ENCODE measurements around the gene RNF115.
"Not testable (repeated sequence)": the region's sequence is repeated elsewhere in the genome, so short reads cannot be mapped to it uniquely, and the experiment has no call there.

The RNF115 gene

DNA sequence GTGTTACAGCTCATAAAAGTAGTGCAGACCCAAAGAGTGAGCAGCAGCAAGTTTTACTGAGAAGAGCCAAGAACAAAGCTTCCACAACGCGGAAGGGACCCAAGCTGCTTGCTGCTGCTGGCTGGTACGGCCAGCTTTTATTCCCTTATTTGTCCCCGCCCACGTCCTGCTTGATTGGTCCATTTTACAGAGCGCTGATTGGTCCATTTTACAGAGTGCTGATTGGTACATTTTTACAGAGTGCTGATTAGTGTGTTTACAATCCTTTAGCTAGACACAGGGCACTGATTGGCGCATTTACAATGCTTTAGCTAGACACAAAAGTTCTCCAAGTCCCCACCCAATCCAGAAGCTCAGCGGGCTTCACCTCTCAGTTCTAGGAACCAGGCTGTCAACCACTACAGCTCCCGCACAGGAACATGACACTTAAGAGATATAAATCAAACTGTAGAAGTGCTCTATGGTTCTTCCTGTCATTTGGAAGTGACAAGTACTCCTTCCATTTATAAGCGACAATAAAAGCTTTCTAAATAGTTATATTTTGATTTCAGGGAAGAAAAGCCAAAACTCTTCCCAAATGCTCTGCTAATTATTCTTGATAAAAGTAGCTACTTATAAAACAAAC is 28.5 kb downstream of the RNF115 start:
- H3K4me1 Mint-ChIP-seq, result no peaks in the 10 kb centered on the region
- TF ChIP-seq, protein P1, sequence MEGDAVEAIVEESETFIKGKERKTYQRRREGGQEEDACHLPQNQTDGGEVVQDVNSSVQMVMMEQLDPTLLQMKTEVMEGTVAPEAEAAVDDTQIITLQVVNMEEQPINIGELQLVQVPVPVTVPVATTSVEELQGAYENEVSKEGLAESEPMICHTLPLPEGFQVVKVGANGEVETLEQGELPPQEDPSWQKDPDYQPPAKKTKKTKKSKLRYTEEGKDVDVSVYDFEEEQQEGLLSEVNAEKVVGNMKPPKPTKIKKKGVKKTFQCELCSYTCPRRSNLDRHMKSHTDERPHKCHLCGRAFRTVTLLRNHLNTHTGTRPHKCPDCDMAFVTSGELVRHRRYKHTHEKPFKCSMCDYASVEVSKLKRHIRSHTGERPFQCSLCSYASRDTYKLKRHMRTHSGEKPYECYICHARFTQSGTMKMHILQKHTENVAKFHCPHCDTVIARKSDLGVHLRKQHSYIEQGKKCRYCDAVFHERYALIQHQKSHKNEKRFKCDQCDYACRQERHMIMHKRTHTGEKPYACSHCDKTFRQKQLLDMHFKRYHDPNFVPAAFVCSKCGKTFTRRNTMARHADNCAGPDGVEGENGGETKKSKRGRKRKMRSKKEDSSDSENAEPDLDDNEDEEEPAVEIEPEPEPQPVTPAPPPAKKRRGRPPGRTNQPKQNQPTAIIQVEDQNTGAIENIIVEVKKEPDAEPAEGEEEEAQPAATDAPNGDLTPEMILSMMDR (IDR thresholded peaks at IDR 0.05; ENCODE audit: unreplicated experiment in 3 of 3), result no peak
- H3K9me3 Mint-ChIP-seq, result peaks cover 32% of the 10 kb centered on the region
- H3K4me3 Mint-ChIP-seq, result no peak overlapping the region
- no peaks in the 10 kb centered on the region for H3K27me3 Mint-ChIP-seq (ENCODE audit: low read depth)
- H3K36me3 Mint-ChIP-seq (ENCODE audit: low read depth), result peaks cover 74% of the 10 kb centered on the region
- no peak overlapping the region for H3K27ac Mint-ChIP-seq

- no peak overlapping the region for H3K4me3 Mint-ChIP-seq
- no peaks in the 10 kb centered on the region for H3K27me3 Mint-ChIP-seq (ENCODE audit: low read depth)
Observed at GRCh38 chr1:145792484-145792883, 31.4 kb downstream of the RNF115 start.

DNA sequence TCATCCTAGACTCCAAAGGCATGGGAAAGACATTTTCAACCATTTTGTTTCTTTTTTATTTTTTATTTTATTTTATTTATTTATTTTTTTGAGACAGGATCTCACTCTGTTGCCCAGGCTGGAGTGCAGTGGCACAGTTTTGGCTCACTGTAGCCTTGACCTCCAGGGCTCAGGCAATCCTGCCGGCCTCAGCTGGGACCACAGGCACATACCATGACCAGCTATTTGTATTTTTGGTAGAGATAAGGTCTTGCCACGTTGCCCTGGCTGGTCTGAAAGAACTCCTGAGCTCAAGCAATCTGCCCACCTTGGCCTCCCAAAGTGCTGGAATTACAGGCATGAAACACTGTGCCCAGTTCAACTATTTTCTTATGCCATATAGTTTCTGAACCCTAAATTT is 32.0 kb downstream of the RNF115 start:
- not testable (repeated sequence) for H3K4me3 Mint-ChIP-seq; H3K4me1 Mint-ChIP-seq; H3K27ac Mint-ChIP-seq; H3K27me3 Mint-ChIP-seq (ENCODE audit: low read depth)
- Mint-ChIP-seq H3K36me3 (ENCODE audit: low read depth) (peaks cover 48% of the 10 kb centered on the region), H3K9me3 (peaks cover 14% of the 10 kb centered on the region)

More at GRCh38 chr1:145792484-145792883, 31.4 kb downstream of the RNF115 start:
- no peaks in the 10 kb centered on the region for H3K4me1 Mint-ChIP-seq
- peaks cover 55% of the 10 kb centered on the region for H3K36me3 Mint-ChIP-seq (ENCODE audit: low read depth)
- no peak overlapping the region for H3K27ac Mint-ChIP-seq
- TF ChIP-seq, protein P1 (IDR thresholded peaks at IDR 0.05; ENCODE audit: unreplicated experiment in 3 of 3), result no peak
- peaks cover 19% of the 10 kb centered on the region for H3K9me3 Mint-ChIP-seq

GRCh38 chr1:145788580-145788979 is 35.3 kb downstream of the RNF115 start:
- no peak overlapping the region for H3K27ac Mint-ChIP-seq
- no peaks in the 10 kb centered on the region for H3K9me3 Mint-ChIP-seq
- TF ChIP-seq, protein P1 (IDR thresholded peaks at IDR 0.05; ENCODE audit: unreplicated experiment in 3 of 3), result no peak
- peaks cover 34% of the 10 kb centered on the region for H3K36me3 Mint-ChIP-seq (ENCODE audit: low read depth)
- no peak overlapping the region for H3K4me3 Mint-ChIP-seq
- H3K4me1 Mint-ChIP-seq, result no peaks in the 10 kb centered on the region
- no peaks in the 10 kb centered on the region for H3K27me3 Mint-ChIP-seq (ENCODE audit: low read depth)

DNA sequence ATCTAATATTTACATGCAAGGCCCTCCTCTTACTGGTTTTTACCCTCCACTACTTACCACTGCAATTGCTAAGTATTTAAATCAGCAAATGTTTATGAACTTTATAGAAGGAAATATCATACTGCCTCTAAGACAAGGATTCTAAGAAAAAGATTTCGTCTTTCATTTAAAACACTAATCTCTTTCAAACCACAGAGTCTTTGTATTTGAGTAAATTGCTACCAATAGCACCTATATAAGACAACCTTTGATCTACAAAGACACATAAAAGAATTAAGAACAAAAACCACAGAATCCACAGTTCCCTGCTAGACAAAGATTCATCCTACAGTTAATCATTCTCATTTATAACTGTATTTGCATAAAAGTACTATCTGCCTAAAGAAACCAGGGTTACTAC is 37.6 kb downstream of the RNF115 start:
- H3K9me3 Mint-ChIP-seq, result no peaks in the 10 kb centered on the region
- H3K4me1 Mint-ChIP-seq, result no peaks in the 10 kb centered on the region
- TF ChIP-seq, protein P1 (IDR thresholded peaks at IDR 0.05; ENCODE audit: unreplicated experiment in 3 of 3), result no peak
- no peak overlapping the region for H3K4me3 Mint-ChIP-seq
- no peak overlapping the region for H3K27ac Mint-ChIP-seq
- H3K27me3 Mint-ChIP-seq (ENCODE audit: low read depth), result no peaks in the 10 kb centered on the region
- peaks cover 34% of the 10 kb centered on the region for H3K36me3 Mint-ChIP-seq (ENCODE audit: low read depth)

- TF ChIP-seq, protein P1 (IDR thresholded peaks at IDR 0.05; ENCODE audit: unreplicated experiment in 3 of 3), result no peak
- Mint-ChIP-seq H3K36me3 (ENCODE audit: low read depth) (peaks cover 39% of the 10 kb centered on the region), H3K9me3 (no peaks in the 10 kb centered on the region), H3K27me3 (ENCODE audit: low read depth) (no peaks in the 10 kb centered on the region), H3K27ac (no peak overlapping the region), H3K4me3 (no peak overlapping the region), H3K4me1 (no peaks in the 10 kb centered on the region)
Observed at GRCh38 chr1:145785547-145785946, 38.3 kb downstream of the RNF115 start.
